Measurements from ENCODE around the gene FOXN3.

FOXN3 gene

GRCh38 chr14:89331398-89331797 lies 85.6 kb downstream of the FOXN3 start:
- no peak for DNase-seq (ENCODE audit: low read depth, low spot score)

- no peak for DNase-seq (ENCODE audit: low read depth, low spot score)
Measured at GRCh38 chr14:89330236-89331002, 86.6 kb downstream of the FOXN3 start.

GRCh38 chr14:89327771-89328212 lies 89.2 kb downstream of the FOXN3 start:
- DNase-seq (ENCODE audit: low read depth, low spot score), result no peak

GRCh38 chr14:89325959-89326358 lies 91.1 kb downstream of the FOXN3 start:
- DNase-seq (ENCODE audit: low read depth, low spot score), result no peak

- DNase-seq (ENCODE audit: low read depth, low spot score), result no peak
Measured at GRCh38 chr14:89325299-89325883, 91.6 kb downstream of the FOXN3 start.

GRCh38 chr14:89324501-89325298 lies 92.3 kb downstream of the FOXN3 start:
- DNase-seq (ENCODE audit: low read depth, low spot score), result no peak

- no peak for DNase-seq (ENCODE audit: low read depth, low spot score)
Measured at GRCh38 chr14:89320381-89321000, 96.5 kb downstream of the FOXN3 start.

GRCh38 chr14:89319687-89320086 lies 97.3 kb downstream of the FOXN3 start:
- DNase-seq (ENCODE audit: low read depth, low spot score), result no peak

GRCh38 chr14:89317051-89317691 lies 99.9 kb downstream of the FOXN3 start:
- DNase-seq (ENCODE audit: low read depth, low spot score), result no peak

GRCh38 chr14:89315493-89316470 lies 101.3 kb downstream of the FOXN3 start:
- DNase-seq (ENCODE audit: low read depth, low spot score), result no peak

- no peak for DNase-seq (ENCODE audit: low read depth, low spot score)
Measured at GRCh38 chr14:89314274-89314673, 102.8 kb downstream of the FOXN3 start.

GRCh38 chr14:89312932-89313331 lies 104.1 kb downstream of the FOXN3 start:
- DNase-seq (ENCODE audit: low read depth, low spot score), result no peak

- DNase-seq (ENCODE audit: low read depth, low spot score), result no peak
Measured at GRCh38 chr14:89310211-89310610, 106.8 kb downstream of the FOXN3 start.

- DNase-seq (ENCODE audit: low read depth, low spot score), result no peak
Measured at GRCh38 chr14:89309670-89310177, 107.3 kb downstream of the FOXN3 start.

- no peak for DNase-seq (ENCODE audit: low read depth, low spot score)
Measured at GRCh38 chr14:89308232-89308959, 108.6 kb downstream of the FOXN3 start.

- DNase-seq (ENCODE audit: low read depth, low spot score), result no peak
Measured at GRCh38 chr14:89307409-89307808, 109.6 kb downstream of the FOXN3 start.

GRCh38 chr14:89304972-89305703 lies 111.9 kb downstream of the FOXN3 start:
- DNase-seq (ENCODE audit: low read depth, low spot score), result no peak

- DNase-seq (ENCODE audit: low read depth, low spot score), result no peak
Measured at GRCh38 chr14:89304561-89304960, 112.5 kb downstream of the FOXN3 start.

All from activated CD4-positive, CD25-positive, alpha-beta regulatory T cell treated with anti-CD3 and anti-CD28 coated beads, Interleukin-2, amount 50 U/mL, for 16 hours (primary cell).